Peyer's patch (tissue), 4 donors: ENCODE results near the gene NSMF. TPM values are rescaled to one million over a fixed set of nuclear protein-coding genes. Genes with fewer than 3 reads are reported as not detected.
A peak's percentile ranks its signal among the peaks of the same experiment; 100 is the strongest.

ENCODE experiments used
- DNase-seq, 3 donors: peaks; one replicate each; pipeline ENCODE4 v3.0.0-alpha.2; 2017 to 2019
- H3K27ac ChIP-seq, 4 donors: fragments of 200-600 bp; sonication (generic); one replicate each; pipeline ENCODE4 v1.5.1; 2016 to 2019
- H3K27me3 ChIP-seq, 2 donors: fragments of 200-600 bp; sonication (generic); one replicate each; pipeline ENCODE4 v1.5.1; 2019
- H3K36me3 ChIP-seq, 3 donors: fragments of 200-600 bp; sonication (generic); one replicate each; pipeline ENCODE4 v1.5.1; 2016 to 2019
- H3K4me1 ChIP-seq, 4 donors: fragments of 200-600 bp; sonication (generic); one replicate each; pipeline ENCODE4 v1.5.1; 2016 to 2019
- H3K4me3 ChIP-seq, 4 donors: fragments of 200-600 bp; sonication (generic); 1 replicate in 3 of 4; 2 replicates in 1 of 4; pipeline ENCODE4 v1.5.1; 2016 to 2019; ENCODE audit warnings: mild to moderate bottlenecking in 1 of 4
- H3K9me3 ChIP-seq, 4 donors: fragments of 200-600 bp; sonication (generic); one replicate each; pipeline ENCODE4 v1.5.1; 2016 to 2019; ENCODE audit warnings: mild to moderate bottlenecking in 1 of 4
- POLR2A ChIP-seq, 2 donors: fragments of 450-650 bp; IDR thresholded peaks; one replicate each; pipeline ENCODE4 v1.5.1; 2017; ENCODE audit warnings: antibody characterized with exemption in 2 of 2, mild to moderate bottlenecking in 2 of 2, moderate library complexity in 2 of 2
- total RNA-seq, 4 donors: library from RNA; depleted of rRNA; stranded (reverse); fragments of >200 nt; gene quantifications; one replicate each; pipeline ENCODE4 v1.1.0, GENCODE V29; 2016
- TF ChIP-seq, protein P1 (sequence below), 6 experiments: fragments of 450-650 bp in 4 of 6; fragments of 200-600 bp in 2 of 6; sonication (generic) in 1 of 6; IDR thresholded peaks; one replicate each; pipeline ENCODE4 v1.5.1; 2017 to 2019; ENCODE audit warnings: antibody characterized with exemption in 6 of 6, mild to moderate bottlenecking in 3 of 6, moderate library complexity in 1 of 6

NSMF gene
- total RNA-seq, 4 donors from 2014 or later: 47.0 to 135 (median 117) TPM

DNA sequence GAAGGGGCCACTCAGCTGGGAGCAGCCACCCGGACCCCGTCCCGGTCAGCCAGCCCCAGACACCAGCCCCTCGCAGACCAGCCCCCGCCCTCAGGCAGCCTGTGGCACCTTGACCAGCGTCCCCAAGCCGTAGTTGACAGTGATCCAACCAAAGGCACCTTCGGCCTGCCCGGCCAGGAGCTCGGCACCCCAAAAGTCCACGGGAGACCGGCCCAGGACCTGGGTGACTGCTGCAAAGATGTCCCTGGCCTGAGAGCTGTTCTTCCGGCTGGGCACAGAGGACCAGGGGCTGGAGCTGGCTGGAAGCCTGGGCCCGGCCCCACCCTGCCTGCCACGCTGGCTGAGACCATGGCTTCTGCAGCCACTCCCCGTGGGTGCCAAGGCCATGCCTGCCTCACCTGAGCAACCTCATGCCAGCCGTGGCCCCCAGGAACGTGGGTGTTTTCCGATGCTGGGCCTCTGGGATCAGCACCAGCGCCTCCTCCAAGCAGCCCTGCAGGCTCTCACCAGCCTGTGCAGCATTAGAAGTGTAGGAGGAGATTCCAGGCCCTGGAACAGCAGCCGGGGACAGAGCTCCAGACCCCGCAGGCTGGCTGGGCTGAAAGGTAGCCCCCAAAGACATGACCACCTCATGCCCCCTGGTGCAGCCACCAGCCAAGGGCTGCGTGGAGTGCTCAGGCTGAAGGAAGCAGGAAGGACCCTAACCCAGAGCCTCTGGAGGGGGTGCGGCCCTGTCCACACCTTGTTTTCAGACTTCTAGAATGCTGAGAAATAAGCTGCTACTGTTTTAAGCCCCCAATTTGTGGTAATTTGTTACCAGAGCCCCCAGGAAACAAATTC, 22.2 kb downstream of the NSMF start:
- no peak for DNase-seq
- Histone ChIP-seq H3K9me3 (no peaks in the 10 kb centered on the region), H3K27me3 (peaks cover 0 to 4% of the 10 kb centered on the region in 2 donors), H3K4me1 (peaks cover 6 to 36% (median 6%) of the 10 kb centered on the region in 4 donors), H3K4me3 (peak overlapping the region in 2 of 4 donors; percentile 25 to 49), H3K27ac (peak overlapping the region in 2 of 4 donors; percentile 24 to 76), H3K36me3 (no peaks in the 10 kb centered on the region)
- no peak for TF ChIP-seq POLR2A (IDR thresholded peaks at IDR 0.05)
- TF ChIP-seq, protein P1, sequence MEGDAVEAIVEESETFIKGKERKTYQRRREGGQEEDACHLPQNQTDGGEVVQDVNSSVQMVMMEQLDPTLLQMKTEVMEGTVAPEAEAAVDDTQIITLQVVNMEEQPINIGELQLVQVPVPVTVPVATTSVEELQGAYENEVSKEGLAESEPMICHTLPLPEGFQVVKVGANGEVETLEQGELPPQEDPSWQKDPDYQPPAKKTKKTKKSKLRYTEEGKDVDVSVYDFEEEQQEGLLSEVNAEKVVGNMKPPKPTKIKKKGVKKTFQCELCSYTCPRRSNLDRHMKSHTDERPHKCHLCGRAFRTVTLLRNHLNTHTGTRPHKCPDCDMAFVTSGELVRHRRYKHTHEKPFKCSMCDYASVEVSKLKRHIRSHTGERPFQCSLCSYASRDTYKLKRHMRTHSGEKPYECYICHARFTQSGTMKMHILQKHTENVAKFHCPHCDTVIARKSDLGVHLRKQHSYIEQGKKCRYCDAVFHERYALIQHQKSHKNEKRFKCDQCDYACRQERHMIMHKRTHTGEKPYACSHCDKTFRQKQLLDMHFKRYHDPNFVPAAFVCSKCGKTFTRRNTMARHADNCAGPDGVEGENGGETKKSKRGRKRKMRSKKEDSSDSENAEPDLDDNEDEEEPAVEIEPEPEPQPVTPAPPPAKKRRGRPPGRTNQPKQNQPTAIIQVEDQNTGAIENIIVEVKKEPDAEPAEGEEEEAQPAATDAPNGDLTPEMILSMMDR (IDR thresholded peaks at IDR 0.05): no peak

DNA sequence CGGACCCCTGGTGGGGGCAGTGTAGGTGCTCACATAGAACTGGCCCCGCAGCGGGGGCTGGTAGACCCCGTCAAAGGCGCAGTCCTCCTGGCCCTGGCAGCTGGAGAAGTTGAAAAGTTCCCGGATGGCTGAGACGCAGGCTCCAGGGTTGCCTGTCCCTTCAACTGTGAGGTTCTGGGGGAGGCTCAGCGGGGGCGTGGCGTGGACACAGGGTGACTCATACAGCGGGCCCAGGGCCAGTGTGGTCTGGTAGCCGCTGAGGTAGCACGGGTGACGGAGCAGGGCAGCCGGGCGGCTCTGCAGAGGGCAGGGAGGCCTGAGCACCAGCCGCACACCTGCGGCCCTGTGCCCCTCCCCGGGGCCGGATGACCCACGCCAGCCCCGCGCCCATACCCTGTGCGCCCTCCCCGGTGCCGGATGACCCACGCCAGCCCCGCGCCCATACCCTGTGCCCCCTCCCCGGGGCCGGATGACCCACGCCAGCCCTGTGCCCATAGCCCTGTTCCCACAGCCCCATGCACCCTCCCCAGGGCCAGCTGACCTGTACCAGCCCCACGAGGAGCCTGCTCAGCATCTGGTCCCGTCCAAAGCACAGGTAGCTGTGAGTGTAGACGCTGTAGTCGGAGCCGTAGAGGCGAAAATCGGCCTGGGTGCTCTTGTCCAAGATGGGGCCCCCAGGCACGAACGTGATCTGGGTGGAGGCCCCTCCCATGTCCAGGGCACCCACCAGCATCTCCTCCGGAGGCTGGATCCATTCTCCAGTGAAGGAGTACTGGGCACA, 23.0 kb downstream of the NSMF start:
- Histone ChIP-seq H3K4me3 (peak overlapping the region in 2 of 4 donors; percentile 25 to 49), H3K36me3 (no peaks in the 10 kb centered on the region), H3K4me1 (peaks cover 0 to 28% (median 4%) of the 10 kb centered on the region in 4 donors), H3K27me3 (no peaks in the 10 kb centered on the region), H3K27ac (peak overlapping the region in 2 of 4 donors; percentile 24 to 76), H3K9me3 (no peaks in the 10 kb centered on the region)
- TF ChIP-seq, protein P1 (IDR thresholded peaks at IDR 0.05): no peak
- peak; percentile 40 to 78 for TF ChIP-seq POLR2A (IDR thresholded peaks at IDR 0.05)
- DNase-seq: peak in 2 of 3 donors; percentile 89

DNA sequence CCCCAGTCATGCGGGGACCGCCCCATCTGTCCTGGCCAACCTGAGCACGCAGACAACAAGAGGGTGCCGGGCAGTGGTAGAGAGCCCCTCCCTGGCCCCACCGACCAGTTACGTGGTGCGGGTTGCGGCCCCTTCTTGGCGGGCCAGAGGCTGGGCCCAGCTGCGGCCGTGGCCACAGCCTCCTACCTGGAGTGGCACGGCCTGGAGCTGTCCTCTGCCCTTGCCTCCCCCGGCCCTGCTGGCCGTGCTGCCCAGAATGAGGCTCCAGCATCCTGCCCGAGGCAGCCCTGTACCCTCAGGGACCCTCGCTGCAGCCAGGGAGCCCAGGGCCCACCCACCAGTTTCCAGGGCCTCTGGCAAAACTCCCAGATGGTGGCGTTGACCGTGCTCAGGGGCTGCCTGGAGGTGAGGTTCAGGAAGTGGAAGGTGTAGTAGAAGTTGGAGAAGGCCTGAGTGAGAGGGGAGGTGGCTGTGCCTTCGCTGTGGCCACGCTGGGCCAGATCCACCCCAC, 23.7 kb downstream of the NSMF start:
- no peak for TF ChIP-seq POLR2A (IDR thresholded peaks at IDR 0.05)
- TF ChIP-seq, protein P1 (IDR thresholded peaks at IDR 0.05): no peak
- H3K27me3 ChIP-seq: no peaks in the 10 kb centered on the region
- H3K4me1 ChIP-seq: peaks cover 0 to 31% (median 4%) of the 10 kb centered on the region in 4 donors
- peak overlapping the region in 1 of 4 donors; percentile 76 for H3K27ac ChIP-seq
- no peak overlapping the region for H3K4me3 ChIP-seq
- no peaks in the 10 kb centered on the region for H3K9me3 ChIP-seq
- DNase-seq: peak in 1 of 3 donors; percentile 55
- H3K36me3 ChIP-seq: no peaks in the 10 kb centered on the region

DNA sequence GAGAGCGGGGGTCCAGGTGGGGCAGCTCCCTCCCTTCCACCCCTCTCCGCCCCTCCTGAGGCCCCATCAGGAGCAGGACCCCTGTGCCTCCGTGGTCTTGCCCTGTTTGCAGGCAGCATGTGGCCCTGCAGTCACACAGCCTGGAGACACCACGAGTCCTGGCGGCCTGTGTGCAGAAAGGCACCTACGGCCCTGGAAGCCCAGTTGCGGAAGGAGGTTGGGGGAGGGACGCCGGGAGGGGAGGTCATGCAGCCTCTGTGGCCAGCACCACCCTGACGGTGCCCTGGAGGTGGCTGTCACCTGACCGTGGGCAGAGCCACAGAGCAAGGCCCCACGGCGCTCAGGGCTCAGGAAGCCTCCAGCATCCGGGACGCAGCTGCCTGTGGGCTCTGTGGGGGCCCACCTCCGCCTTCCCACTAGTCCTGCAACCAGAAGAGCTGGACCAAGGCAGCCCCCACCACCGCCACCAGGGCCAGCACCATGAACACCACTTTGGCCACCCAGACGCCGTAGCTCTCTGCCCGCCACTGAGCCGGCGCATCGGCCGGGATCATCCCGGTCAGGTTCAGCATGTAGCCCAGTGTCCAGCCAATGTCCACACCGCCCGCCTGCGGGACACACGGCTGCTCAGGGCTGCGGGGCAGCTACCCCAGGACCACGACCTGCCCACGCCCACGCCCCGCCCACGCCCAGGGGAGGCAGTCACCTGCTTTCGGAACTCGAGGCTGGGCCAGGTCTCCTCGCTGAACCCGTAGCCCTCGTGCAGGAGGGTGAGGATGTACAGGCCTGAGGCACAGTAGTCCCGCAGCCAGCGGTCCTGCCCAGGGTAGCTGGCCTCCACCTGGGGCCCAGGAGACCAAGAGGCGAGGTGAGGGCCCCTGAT, 24.4 kb downstream of the NSMF start:
- no peak overlapping the region for H3K27ac ChIP-seq
- peak in 1 of 3 donors; percentile 59 for DNase-seq
- no peaks in the 10 kb centered on the region for H3K36me3 ChIP-seq
- H3K9me3 ChIP-seq: no peaks in the 10 kb centered on the region
- no peak overlapping the region for H3K4me3 ChIP-seq
- H3K27me3 ChIP-seq: no peaks in the 10 kb centered on the region
- TF ChIP-seq POLR2A (IDR thresholded peaks at IDR 0.05): no peak
- TF ChIP-seq, protein P1 (IDR thresholded peaks at IDR 0.05): no peak
- peaks cover 0 to 37% (median 6%) of the 10 kb centered on the region in 4 donors for H3K4me1 ChIP-seq
